DND-41 (cell line): ENCODE results near the gene PRKCE.
A peak's percentile ranks its signal among the peaks of the same experiment; 100 is the strongest.

ENCODE experiments used
- ATAC-seq: fragments of 200-7000 bp; cut with Tn5 transposase; 3 replicates; pipeline ENCODE4 v1.9.1; 2021; ENCODE audit warnings: low read depth; ENCODE audit not compliant: insufficient read depth
- DNase-seq: peaks from one replicate; pipeline ENCODE4 v3.0.0-alpha.2; 2020
- H2AFZ ChIP-seq: 2 replicates; pipeline ENCODE4 v1.6.0; 2012; ENCODE audit warnings: low read depth, low read length
- H3K27ac ChIP-seq: 2 replicates; pipeline ENCODE4 v1.5.1; 2012; ENCODE audit warnings: low read length, inconsistent platforms
- H3K27me3 ChIP-seq: fragments of 200-600 bp; sonication (generic); 2 replicates; pipeline ENCODE4 v1.6.0; 2012; ENCODE audit warnings: low read length, mild to moderate bottlenecking, inconsistent platforms; ENCODE audit not compliant: insufficient read depth, poor library complexity
- H3K36me3 ChIP-seq: 2 replicates; pipeline ENCODE4 v1.5.1; 2012; ENCODE audit warnings: low read length, inconsistent platforms; ENCODE audit not compliant: insufficient read depth
- H3K4me1 ChIP-seq: 2 replicates; pipeline ENCODE4 v1.5.1; 2012; ENCODE audit warnings: mild to moderate bottlenecking, low read length; ENCODE audit not compliant: insufficient read depth
- H3K4me2 ChIP-seq: 2 replicates; pipeline ENCODE4 v1.6.0; 2012; ENCODE audit warnings: mild to moderate bottlenecking, moderate library complexity, low read length, inconsistent platforms; ENCODE audit not compliant: insufficient read depth
- H3K4me3 ChIP-seq, 2 experiments: fragments of 200-600 bp in 1 of 2; shearing (Covaris generic) in 1 of 2; 2 replicates each; pipeline ENCODE4 v1.5.1; 2012 to 2016; ENCODE audit warnings: inconsistent platforms in 2 of 2, low read length in 2 of 2, mild to moderate bottlenecking in 2 of 2, low read depth in 1 of 2, moderate library complexity in 1 of 2
- H3K79me2 ChIP-seq: 2 replicates; pipeline ENCODE4 v1.6.0; 2012; ENCODE audit warnings: low read length, inconsistent platforms; ENCODE audit not compliant: insufficient read depth
- H3K9ac ChIP-seq: 2 replicates; pipeline ENCODE4 v1.6.0; 2012; ENCODE audit warnings: low read depth, mild to moderate bottlenecking, inconsistent platforms, low read length, moderate library complexity
- H3K9me3 ChIP-seq: 2 replicates; pipeline ENCODE4 v1.5.1; 2012; ENCODE audit warnings: low read length, moderate library complexity, mild to moderate bottlenecking, inconsistent platforms; ENCODE audit not compliant: insufficient read depth, severe bottlenecking
- H4K20me1 ChIP-seq: 2 replicates; pipeline ENCODE4 v1.6.0; 2012; ENCODE audit warnings: low read length; ENCODE audit not compliant: insufficient read depth
- CTCF ChIP-seq: IDR thresholded peaks from 2 replicates; pipeline ENCODE4 v1.5.1; 2012; ENCODE audit warnings: borderline replicate concordance, low read length, moderate library complexity, mild to moderate bottlenecking; ENCODE audit not compliant: poor library complexity, severe bottlenecking; ENCODE audit errors: extremely low read depth
- EZH2 ChIP-seq: IDR thresholded peaks from 3 replicates; pipeline ENCODE4 v1.6.1; 2012; ENCODE audit warnings: borderline replicate concordance, low read depth, mild to moderate bottlenecking, moderate library complexity, low read length, inconsistent platforms; ENCODE audit not compliant: severe bottlenecking

The PRKCE gene

DNA sequence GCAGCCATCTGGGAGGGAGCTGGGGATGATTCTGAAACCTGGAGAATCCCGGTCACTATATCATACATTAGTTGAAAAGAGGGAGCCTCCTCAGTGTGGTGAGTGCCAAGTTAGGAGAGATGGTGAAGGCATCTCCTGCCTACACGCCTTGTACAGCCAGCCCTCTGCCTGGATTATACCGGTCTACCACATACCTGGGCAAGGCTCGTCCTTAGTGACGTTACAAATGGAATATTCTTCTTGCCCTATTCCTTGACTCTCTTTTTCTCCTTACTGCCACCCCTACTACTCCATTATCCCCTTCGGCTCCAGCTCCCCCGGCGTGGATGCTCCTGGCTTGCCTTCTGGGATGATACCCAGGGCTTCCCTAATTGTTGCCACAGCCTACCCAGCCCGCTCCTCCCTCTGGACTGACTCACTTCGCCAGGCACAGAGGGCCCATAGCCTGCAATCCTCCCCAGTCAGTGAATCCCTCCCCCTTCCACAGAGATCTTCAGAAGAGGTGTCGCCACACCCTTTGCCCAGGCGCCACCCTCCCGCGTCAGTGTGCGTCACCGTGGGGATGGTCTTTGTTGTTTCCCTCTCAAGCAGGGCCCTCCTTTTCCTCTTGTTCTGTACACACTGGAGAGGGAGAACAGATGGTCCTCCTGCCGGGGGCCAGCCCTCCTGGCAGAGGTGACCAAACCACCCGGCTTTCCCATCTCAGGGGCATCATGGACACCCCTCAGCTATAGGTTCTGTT is 530.5 kb downstream of the PRKCE start:
- no peak overlapping the region for H3K4me2 ChIP-seq
- 0 out of 2 replicates have a peak, but pooled peaks cover 3% of the 10 kb centered on the region for H3K36me3 ChIP-seq
- no peaks in the 10 kb centered on the region for H3K9me3 ChIP-seq
- H3K9ac ChIP-seq, result no peak overlapping the region
- H3K27ac ChIP-seq, result no peak overlapping the region
- H2AFZ ChIP-seq, result no peak overlapping the region
- no peak for ATAC-seq
- no peak overlapping the region for H3K4me3 ChIP-seq
- peaks cover 13% of the 10 kb centered on the region for H3K4me1 ChIP-seq
- no peak for DNase-seq
- TF ChIP-seq EZH2 (no peak), CTCF (no peak)
- no peaks in the 10 kb centered on the region for H3K79me2 ChIP-seq
- no peaks in the 10 kb centered on the region for H4K20me1 ChIP-seq
- H3K27me3 ChIP-seq, result no peaks in the 10 kb centered on the region

DNA sequence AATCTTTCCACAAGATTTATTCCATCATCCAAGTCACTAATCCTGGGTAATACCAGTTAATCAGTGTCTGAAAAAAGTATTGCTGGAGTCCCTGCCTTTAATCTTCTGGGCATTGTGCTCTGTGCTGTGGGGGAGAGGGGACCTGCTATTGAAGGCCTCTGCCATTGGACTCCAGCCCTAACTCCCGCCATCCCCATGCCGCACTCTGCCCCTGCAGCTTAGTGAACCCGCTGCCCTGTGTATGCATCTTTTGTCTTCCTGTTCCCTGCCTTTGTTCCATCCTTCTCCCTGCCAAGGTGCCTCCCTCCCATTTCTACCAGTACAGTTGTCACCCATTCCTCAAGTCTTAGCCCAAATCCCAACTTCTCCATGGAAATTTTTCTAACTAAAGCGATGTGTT is 532.0 kb downstream of the PRKCE start:
- H3K4me3 ChIP-seq, result no peak overlapping the region
- H3K9me3 ChIP-seq, result no peaks in the 10 kb centered on the region
- no peaks in the 10 kb centered on the region for H4K20me1 ChIP-seq
- TF ChIP-seq CTCF (no peak), EZH2 (no peak)
- H3K9ac ChIP-seq, result no peak overlapping the region
- H3K27ac ChIP-seq, result no peak overlapping the region
- H3K27me3 ChIP-seq, result no peaks in the 10 kb centered on the region
- H3K36me3 ChIP-seq, result 0 out of 2 replicates have a peak, but pooled peaks cover 3% of the 10 kb centered on the region
- H3K4me1 ChIP-seq, result peaks cover 25% of the 10 kb centered on the region
- no peak overlapping the region for H3K4me2 ChIP-seq
- ATAC-seq (no peak), DNase-seq (no peak)
- H3K79me2 ChIP-seq, result no peaks in the 10 kb centered on the region
- no peak overlapping the region for H2AFZ ChIP-seq

- no peak overlapping the region for H2AFZ ChIP-seq
- peaks cover 15% of the 10 kb centered on the region for H3K4me1 ChIP-seq
- DNase-seq (no peak), ATAC-seq (no peak)
- no peak overlapping the region for H3K4me2 ChIP-seq
- H3K27me3 ChIP-seq, result no peaks in the 10 kb centered on the region
- no peaks in the 10 kb centered on the region for H3K9me3 ChIP-seq
- no peak overlapping the region for H3K27ac ChIP-seq
- no peaks in the 10 kb centered on the region for H3K79me2 ChIP-seq
- TF ChIP-seq EZH2 (no peak), CTCF (peak; percentile 18)
- no peak overlapping the region for H3K4me3 ChIP-seq
- H3K36me3 ChIP-seq, result 0 out of 2 replicates have a peak, but pooled peaks cover 3% of the 10 kb centered on the region
- H3K9ac ChIP-seq, result no peak overlapping the region
- no peaks in the 10 kb centered on the region for H4K20me1 ChIP-seq
Measured at GRCh38 chr2:46184794-46185583, 533.5 kb downstream of the PRKCE start.
